ENCODE measurements around the gene TMEM14C. TPM values are rescaled to one million over a fixed set of nuclear protein-coding genes. Genes with fewer than 3 reads are reported as not detected.
"Not testable (repeated sequence)": the region's sequence is repeated elsewhere in the genome, so short reads cannot be mapped to it uniquely, and the experiment has no call there.

Gene TMEM14C
- total RNA-seq, 3 donors from 2014 or later: 35.4 to 47.2 (median 38.3) TPM

GRCh38 chr6:10736731-10737130 lies 13.9 kb downstream of the TMEM14C start:
- H3K4me3 Mint-ChIP-seq: no peak overlapping the region
- peaks cover 4% of the 10 kb centered on the region for H3K4me1 Mint-ChIP-seq (ENCODE audit: low read depth)
- H3K36me3 Mint-ChIP-seq (ENCODE audit: insufficient read depth): no peaks in the 10 kb centered on the region
- no peaks in the 10 kb centered on the region for H3K9me3 Mint-ChIP-seq
- DNase-seq (no peak), ATAC-seq (no peak)
- H3K27me3 Mint-ChIP-seq (ENCODE audit: low read depth): no peaks in the 10 kb centered on the region

GRCh38 chr6:10740061-10740460 lies 17.2 kb downstream of the TMEM14C start:
- Mint-ChIP-seq H3K27me3 (ENCODE audit: low read depth) (no peaks in the 10 kb centered on the region), H3K36me3 (ENCODE audit: insufficient read depth) (peaks cover under 1% of the 10 kb centered on the region), H3K4me3 (no peak overlapping the region), H3K4me1 (ENCODE audit: low read depth) (no peaks in the 10 kb centered on the region), H3K9me3 (no peaks in the 10 kb centered on the region)
- ATAC-seq: no peak
- no peak for DNase-seq

- not testable (repeated sequence) for H3K27me3 Mint-ChIP-seq (ENCODE audit: low read depth); H3K36me3 Mint-ChIP-seq (ENCODE audit: insufficient read depth); H3K9me3 Mint-ChIP-seq; ATAC-seq; DNase-seq; H3K4me1 Mint-ChIP-seq (ENCODE audit: low read depth); H3K4me3 Mint-ChIP-seq
Observed at GRCh38 chr6:10741643-10742042, 18.8 kb downstream of the TMEM14C start.

GRCh38 chr6:10742251-10742650 lies 19.4 kb downstream of the TMEM14C start:
- H3K27me3 Mint-ChIP-seq (ENCODE audit: low read depth): no peaks in the 10 kb centered on the region
- ATAC-seq (no peak), DNase-seq (no peak)
- no peaks in the 10 kb centered on the region for H3K9me3 Mint-ChIP-seq
- H3K4me3 Mint-ChIP-seq: no peak overlapping the region
- H3K4me1 Mint-ChIP-seq (ENCODE audit: low read depth): peaks cover 9% of the 10 kb centered on the region
- peaks cover 2% of the 10 kb centered on the region for H3K36me3 Mint-ChIP-seq (ENCODE audit: insufficient read depth)

- Mint-ChIP-seq H3K4me1 (ENCODE audit: low read depth) (peaks cover 11% of the 10 kb centered on the region), H3K4me3 (no peak overlapping the region), H3K27me3 (ENCODE audit: low read depth) (no peaks in the 10 kb centered on the region), H3K9me3 (no peaks in the 10 kb centered on the region), H3K36me3 (ENCODE audit: insufficient read depth) (peaks cover 2% of the 10 kb centered on the region)
- no peak for ATAC-seq
- DNase-seq: no peak
Observed at GRCh38 chr6:10743515-10743914, 20.6 kb downstream of the TMEM14C start.

GRCh38 chr6:10745116-10745515 lies 22.2 kb downstream of the TMEM14C start:
- ATAC-seq: no peak
- H3K4me1 Mint-ChIP-seq (ENCODE audit: low read depth): peaks cover 27% of the 10 kb centered on the region

GRCh38 chr6:10746915-10747250 lies 24.0 kb downstream of the TMEM14C start:
- ATAC-seq: no peak
- Mint-ChIP-seq H3K36me3 (ENCODE audit: insufficient read depth) (peaks cover 19% of the 10 kb centered on the region), H3K4me1 (ENCODE audit: low read depth) (peaks cover 35% of the 10 kb centered on the region), H3K9me3 (no peaks in the 10 kb centered on the region), H3K4me3 (peak overlapping the region; percentile 95), H3K27me3 (ENCODE audit: low read depth) (no peaks in the 10 kb centered on the region)
- DNase-seq: no peak

More at GRCh38 chr6:10745116-10745515, 22.2 kb downstream of the TMEM14C start:
- Mint-ChIP-seq H3K27me3 (ENCODE audit: low read depth) (no peaks in the 10 kb centered on the region), H3K4me3 (no peak overlapping the region), H3K9me3 (no peaks in the 10 kb centered on the region), H3K36me3 (ENCODE audit: insufficient read depth) (peaks cover 6% of the 10 kb centered on the region)
- no peak for DNase-seq

GRCh38 chr6:10747251-10747972 lies 24.5 kb downstream of the TMEM14C start, which contains the start of gene TMEM14B:
Gene TMEM14B, plus strand, starts transcription at chr6:10747805. Its CDS starts 1,441 bp downstream, at chr6:10749246.
- H3K9me3 Mint-ChIP-seq: no peaks in the 10 kb centered on the region
- H3K4me3 Mint-ChIP-seq: peak within 1 kb of the TSS; percentile 95
- ATAC-seq (peak; percentile 96 to 97), DNase-seq (peak; percentile 99)
- no peaks in the 10 kb centered on the region for H3K27me3 Mint-ChIP-seq (ENCODE audit: low read depth)
- H3K36me3 Mint-ChIP-seq (ENCODE audit: insufficient read depth): peaks cover 21% of the 10 kb centered on the region
- peaks cover 38% of the 10 kb centered on the region for H3K4me1 Mint-ChIP-seq (ENCODE audit: low read depth)

- ATAC-seq: no peak
- no peak for DNase-seq
- Mint-ChIP-seq H3K9me3 (no peaks in the 10 kb centered on the region), H3K4me3 (peak overlapping the region; percentile 95), H3K36me3 (ENCODE audit: insufficient read depth) (peaks cover 34% of the 10 kb centered on the region), H3K27me3 (ENCODE audit: low read depth) (no peaks in the 10 kb centered on the region), H3K4me1 (ENCODE audit: low read depth) (peaks cover 48% of the 10 kb centered on the region)
Observed at GRCh38 chr6:10749734-10750133, 26.9 kb downstream of the TMEM14C start.

GRCh38 chr6:10750568-10750967 lies 27.7 kb downstream of the TMEM14C start:
- not testable (repeated sequence) for H3K27me3 Mint-ChIP-seq (ENCODE audit: low read depth); H3K9me3 Mint-ChIP-seq; H3K4me3 Mint-ChIP-seq; ATAC-seq; DNase-seq
- Mint-ChIP-seq H3K36me3 (ENCODE audit: insufficient read depth) (peaks cover 39% of the 10 kb centered on the region), H3K4me1 (ENCODE audit: low read depth) (peaks cover 53% of the 10 kb centered on the region)

GRCh38 chr6:10751757-10752156 lies 28.9 kb downstream of the TMEM14C start:
- not testable (repeated sequence) for DNase-seq; H3K4me3 Mint-ChIP-seq; H3K27me3 Mint-ChIP-seq (ENCODE audit: low read depth); H3K9me3 Mint-ChIP-seq; ATAC-seq
- Mint-ChIP-seq H3K4me1 (ENCODE audit: low read depth) (peaks cover 49% of the 10 kb centered on the region), H3K36me3 (ENCODE audit: insufficient read depth) (peaks cover 44% of the 10 kb centered on the region)

- peaks cover 43% of the 10 kb centered on the region for H3K36me3 Mint-ChIP-seq (ENCODE audit: insufficient read depth)
- H3K27me3 Mint-ChIP-seq (ENCODE audit: low read depth): no peaks in the 10 kb centered on the region
- DNase-seq: no peak
- ATAC-seq: no peak
- no peaks in the 10 kb centered on the region for H3K9me3 Mint-ChIP-seq
- no peak overlapping the region for H3K4me3 Mint-ChIP-seq
- peaks cover 30% of the 10 kb centered on the region for H3K4me1 Mint-ChIP-seq (ENCODE audit: low read depth)
Observed at GRCh38 chr6:10756085-10756484, 33.2 kb downstream of the TMEM14C start.

GRCh38 chr6:10759312-10759839 lies 36.5 kb downstream of the TMEM14C start:
- H3K27me3 Mint-ChIP-seq (ENCODE audit: low read depth): no peaks in the 10 kb centered on the region
- peaks cover 16% of the 10 kb centered on the region for H3K4me1 Mint-ChIP-seq (ENCODE audit: low read depth)
- DNase-seq (no peak), ATAC-seq (peak; percentile 35 to 58)
- no peak overlapping the region for H3K4me3 Mint-ChIP-seq
- peaks cover 32% of the 10 kb centered on the region for H3K36me3 Mint-ChIP-seq (ENCODE audit: insufficient read depth)
- H3K9me3 Mint-ChIP-seq: no peaks in the 10 kb centered on the region

GRCh38 chr6:10759884-10760329 lies 37.0 kb downstream of the TMEM14C start:
- Mint-ChIP-seq H3K27me3 (ENCODE audit: low read depth) (no peaks in the 10 kb centered on the region), H3K36me3 (ENCODE audit: insufficient read depth) (peaks cover 26% of the 10 kb centered on the region), H3K4me3 (no peak overlapping the region), H3K9me3 (no peaks in the 10 kb centered on the region), H3K4me1 (ENCODE audit: low read depth) (peaks cover 15% of the 10 kb centered on the region)
- DNase-seq: no peak
- no peak for ATAC-seq

- Mint-ChIP-seq H3K9me3 (no peaks in the 10 kb centered on the region), H3K4me3 (no peak overlapping the region), H3K4me1 (ENCODE audit: low read depth) (peaks cover 10% of the 10 kb centered on the region), H3K27me3 (ENCODE audit: low read depth) (no peaks in the 10 kb centered on the region), H3K36me3 (ENCODE audit: insufficient read depth) (peaks cover 20% of the 10 kb centered on the region)
- DNase-seq: no peak
- ATAC-seq: no peak
Observed at GRCh38 chr6:10763006-10763405, 40.1 kb downstream of the TMEM14C start.
